ENCODE results near the gene NUP50.

- TF ChIP-seq TAF1 (IDR thresholded peaks at IDR 0.05; ENCODE audit: borderline replicate concordance, insufficient read depth, low read length) = no peak
- no peak for TF ChIP-seq SIN3A (IDR thresholded peaks at IDR 0.05; ENCODE audit: borderline replicate concordance, insufficient read depth, low read length)
- TF ChIP-seq REST (IDR thresholded peaks at IDR 0.05; ENCODE audit: insufficient read depth in 1 of 2, low read depth in 2 of 2, low read length in 2 of 2) = no peak
- TF ChIP-seq POLR2AphosphoS5 (IDR thresholded peaks at IDR 0.05; ENCODE audit: low read depth, low read length) = no peak
- no peak for TF ChIP-seq FOXP2 (optimal IDR thresholded peaks at IDR 0.05; ENCODE audit: borderline replicate concordance, extremely low read depth, extremely low read length, insufficient read depth)
Observed at GRCh38 chr22:45204819-45205218, 41.1 kb downstream of the NUP50 start.
